ENCODE data around the gene RWDD2A. TPM values are rescaled to one million over a fixed set of nuclear protein-coding genes. Genes with fewer than 3 reads are reported as not detected.

The RWDD2A gene
- total and polyA plus RNA-seq, 3 donors from 2014 or later, result 11.0 to 18.4 (median 13.2) TPM

DNA sequence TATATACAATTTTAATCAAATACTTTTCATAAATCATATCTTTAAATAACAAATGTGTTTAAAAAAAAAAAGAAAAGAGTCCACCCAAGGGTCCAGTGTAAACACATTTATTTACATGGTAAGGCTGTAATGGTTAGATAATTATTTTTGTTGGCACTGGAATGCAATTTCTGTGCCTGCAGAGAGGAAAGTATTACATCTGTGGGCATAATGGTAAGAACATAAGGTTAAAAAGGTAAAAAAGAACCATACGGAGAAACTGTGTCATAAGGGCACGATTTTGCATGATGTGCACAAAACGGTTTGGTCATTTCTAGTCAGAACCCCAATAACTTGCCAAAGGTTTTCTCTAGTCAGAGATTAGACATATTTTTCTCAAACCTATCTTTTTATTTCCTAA is 54.3 kb downstream of the RWDD2A start:
- TF ChIP-seq POLR2A (IDR thresholded peaks at IDR 0.05), result no peak
- TF ChIP-seq, protein P1, sequence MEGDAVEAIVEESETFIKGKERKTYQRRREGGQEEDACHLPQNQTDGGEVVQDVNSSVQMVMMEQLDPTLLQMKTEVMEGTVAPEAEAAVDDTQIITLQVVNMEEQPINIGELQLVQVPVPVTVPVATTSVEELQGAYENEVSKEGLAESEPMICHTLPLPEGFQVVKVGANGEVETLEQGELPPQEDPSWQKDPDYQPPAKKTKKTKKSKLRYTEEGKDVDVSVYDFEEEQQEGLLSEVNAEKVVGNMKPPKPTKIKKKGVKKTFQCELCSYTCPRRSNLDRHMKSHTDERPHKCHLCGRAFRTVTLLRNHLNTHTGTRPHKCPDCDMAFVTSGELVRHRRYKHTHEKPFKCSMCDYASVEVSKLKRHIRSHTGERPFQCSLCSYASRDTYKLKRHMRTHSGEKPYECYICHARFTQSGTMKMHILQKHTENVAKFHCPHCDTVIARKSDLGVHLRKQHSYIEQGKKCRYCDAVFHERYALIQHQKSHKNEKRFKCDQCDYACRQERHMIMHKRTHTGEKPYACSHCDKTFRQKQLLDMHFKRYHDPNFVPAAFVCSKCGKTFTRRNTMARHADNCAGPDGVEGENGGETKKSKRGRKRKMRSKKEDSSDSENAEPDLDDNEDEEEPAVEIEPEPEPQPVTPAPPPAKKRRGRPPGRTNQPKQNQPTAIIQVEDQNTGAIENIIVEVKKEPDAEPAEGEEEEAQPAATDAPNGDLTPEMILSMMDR (IDR thresholded peaks at IDR 0.05), result no peak
- 66 to 73% methylated on average over 3 of the region's 3 CpGs for WGBS, 2 donors
- intact Hi-C loops (cut with DNase I; ENCODE audit: low total_unique reads), result no loop called here

More for the DNA sequence above, 54.3 kb downstream of the RWDD2A start:
- no peaks in the 10 kb centered on the region for H3K27me3 ChIP-seq
- no peaks in the 10 kb centered on the region for H3K36me3 ChIP-seq (ENCODE audit: low read depth, missing control alignments)
- no peak overlapping the region for H3K4me3 ChIP-seq
- H3K4me1 ChIP-seq, result no peaks in the 10 kb centered on the region
- DNase-seq, result no peak
- no peak overlapping the region for H3K27ac ChIP-seq
- H3K9me3 ChIP-seq, result no peaks in the 10 kb centered on the region

Other genes starting within 250 kb of the RWDD2A start
- gene UBE3D, start 127.5 kb upstream of the RWDD2A start, total RNA-seq, result 10 to 100 TPM; 13.9 to 16.4 TPM
- 2.4 TPM for gene UBE3D, start 127.5 kb upstream of the RWDD2A start, polyA plus RNA-seq (ENCODE audit: insufficient read depth, low read depth, low replicate concordance)
- gene DOP1A, start 125.7 kb upstream of the RWDD2A start, total RNA-seq, result 10 to 100 TPM; 68.7 to 72.7 TPM
- gene DOP1A, start 125.7 kb upstream of the RWDD2A start, polyA plus RNA-seq (ENCODE audit: insufficient read depth, low read depth, low replicate concordance), result 31.4 TPM
- gene PGM3, start 92 bp upstream of the RWDD2A start, total RNA-seq, result 10 to 100 TPM; 27.9 to 36.3 TPM
- 69.1 TPM for gene PGM3, start 92 bp upstream of the RWDD2A start, polyA plus RNA-seq (ENCODE audit: insufficient read depth, low read depth, low replicate concordance)
- gene ME1, start 237.7 kb downstream of the RWDD2A start, total RNA-seq, result 10 to 100 TPM; 32.9 to 37.2 TPM
- 28.0 TPM for gene ME1, start 237.7 kb downstream of the RWDD2A start, polyA plus RNA-seq (ENCODE audit: insufficient read depth, low read depth, low replicate concordance)

Measured in testis (tissue), 3 donors.